HEK293 (cell line): ENCODE data around the gene TTLL7.

Experiments
- CTCF ChIP-seq: fragments of 450-650 bp; formaldehyde crosslinking; IDR thresholded peaks from 2 replicates; pipeline ENCODE4 v1.5.1; 2016; ENCODE audit warnings: missing biosample characterization, missing genetic modification characterization
- HOXC10 ChIP-seq: sonication (generic); formaldehyde crosslinking; IDR thresholded peaks from 2 replicates; pipeline ENCODE4 v1.8.1; 2023; ENCODE audit warnings: mild to moderate bottlenecking, missing genetic modification reagents
- REST ChIP-seq: fragments of 450-650 bp; formaldehyde crosslinking; IDR thresholded peaks from 2 replicates; pipeline ENCODE4 v1.5.1; 2016; ENCODE audit warnings: missing biosample characterization, missing genetic modification characterization
- YY1 ChIP-seq: fragments of 450-650 bp; formaldehyde crosslinking; IDR thresholded peaks from 2 replicates; pipeline ENCODE4 v1.5.1; 2018; ENCODE audit warnings: missing biosample characterization, missing genetic modification characterization
- ZNF280D ChIP-seq: fragments of 450-650 bp; formaldehyde crosslinking; IDR thresholded peaks from 2 replicates; pipeline ENCODE4 v1.5.1; 2016; ENCODE audit warnings: missing biosample characterization, missing genetic modification characterization

GRCh38 chr1:84013708-84014107 is 14.8 kb upstream of the TTLL7 start:
- TF ChIP-seq ZNF280D (no peak; the same call in 1 of the 2 replicates), REST (tag by site-specific recombination) (no peak), CTCF (tag by site-specific recombination) (no peak), YY1 (no peak), HOXC10 (CRISPR knock-in tag) (no peak)
